ENCODE results near the gene LAMB1. TPM values are rescaled to one million over a fixed set of nuclear protein-coding genes. Genes with fewer than 3 reads are reported as not detected.

The LAMB1 gene
- total RNA-seq, 2 donors from 2014 or later: 95.9 to 132 TPM

- intact Hi-C loops (cut with DNase I, micrococcal nuclease): no loop called here
- DNase-seq (no peak), ATAC-seq (peak; percentile 83)
Observed at GRCh38 chr7:107874605-107875446, 128.1 kb downstream of the LAMB1 start.

- no peak for DNase-seq
- intact Hi-C loops (cut with DNase I, micrococcal nuclease): no loop called here
- ATAC-seq: peak; percentile 66
Observed at GRCh38 chr7:107874111-107874510, 128.8 kb downstream of the LAMB1 start.

Other genes with a start within 250 kb of the LAMB1 start
- 1,000 to 10,000 TPM; 2,382 to 3,814 TPM for gene SLC26A3, start 199.9 kb downstream of the LAMB1 start, total RNA-seq
- gene DLD, start 112.0 kb downstream of the LAMB1 start, total RNA-seq: 100 to 1,000 TPM; 129 to 139 TPM
- gene LAMB4, start 127.2 kb upstream of the LAMB1 start, total RNA-seq: under 1 TPM in 1 of 2 donors, not detected in 1; 0.42 TPM

All from left colon (tissue), 2 donors.